T-helper 2 cell treated with Interferon-gamma antibody and Interleukin-4, amounts not matched to agents 5 μg/mL and 100 μg/mL, for 36 hours (primary cell): Measurements from ENCODE around the gene SLC35B2.
A peak's percentile ranks its signal among the peaks of the same experiment; 100 is the strongest.

Experiments used
- DNase-seq: peaks from one replicate; pipeline ENCODE4 v3.0.0; 2021; ENCODE audit warnings: low spot score
- H3K27ac Mint-ChIP-seq: one replicate; pipeline ENCODE4 v1.8.0; 2021; ENCODE audit warnings: mild to moderate bottlenecking, mixed read lengths
- H3K27me3 Mint-ChIP-seq: one replicate; pipeline ENCODE4 v1.8.0; 2021; ENCODE audit warnings: low read depth, mixed read lengths
- H3K36me3 Mint-ChIP-seq: one replicate; pipeline ENCODE4 v1.8.0; 2021; ENCODE audit warnings: low read depth, mixed read lengths
- H3K4me1 Mint-ChIP-seq: one replicate; pipeline ENCODE4 v1.8.0; 2021; ENCODE audit warnings: low read depth, mixed read lengths
- H3K4me3 Mint-ChIP-seq: one replicate; pipeline ENCODE4 v1.8.0; 2022; ENCODE audit warnings: mild to moderate bottlenecking, moderate library complexity, mixed read lengths
- H3K9me3 Mint-ChIP-seq: one replicate; pipeline ENCODE4 v1.8.0; 2021; ENCODE audit warnings: mixed read lengths

Gene SLC35B2, protein sequence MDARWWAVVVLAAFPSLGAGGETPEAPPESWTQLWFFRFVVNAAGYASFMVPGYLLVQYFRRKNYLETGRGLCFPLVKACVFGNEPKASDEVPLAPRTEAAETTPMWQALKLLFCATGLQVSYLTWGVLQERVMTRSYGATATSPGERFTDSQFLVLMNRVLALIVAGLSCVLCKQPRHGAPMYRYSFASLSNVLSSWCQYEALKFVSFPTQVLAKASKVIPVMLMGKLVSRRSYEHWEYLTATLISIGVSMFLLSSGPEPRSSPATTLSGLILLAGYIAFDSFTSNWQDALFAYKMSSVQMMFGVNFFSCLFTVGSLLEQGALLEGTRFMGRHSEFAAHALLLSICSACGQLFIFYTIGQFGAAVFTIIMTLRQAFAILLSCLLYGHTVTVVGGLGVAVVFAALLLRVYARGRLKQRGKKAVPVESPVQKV

DNA sequence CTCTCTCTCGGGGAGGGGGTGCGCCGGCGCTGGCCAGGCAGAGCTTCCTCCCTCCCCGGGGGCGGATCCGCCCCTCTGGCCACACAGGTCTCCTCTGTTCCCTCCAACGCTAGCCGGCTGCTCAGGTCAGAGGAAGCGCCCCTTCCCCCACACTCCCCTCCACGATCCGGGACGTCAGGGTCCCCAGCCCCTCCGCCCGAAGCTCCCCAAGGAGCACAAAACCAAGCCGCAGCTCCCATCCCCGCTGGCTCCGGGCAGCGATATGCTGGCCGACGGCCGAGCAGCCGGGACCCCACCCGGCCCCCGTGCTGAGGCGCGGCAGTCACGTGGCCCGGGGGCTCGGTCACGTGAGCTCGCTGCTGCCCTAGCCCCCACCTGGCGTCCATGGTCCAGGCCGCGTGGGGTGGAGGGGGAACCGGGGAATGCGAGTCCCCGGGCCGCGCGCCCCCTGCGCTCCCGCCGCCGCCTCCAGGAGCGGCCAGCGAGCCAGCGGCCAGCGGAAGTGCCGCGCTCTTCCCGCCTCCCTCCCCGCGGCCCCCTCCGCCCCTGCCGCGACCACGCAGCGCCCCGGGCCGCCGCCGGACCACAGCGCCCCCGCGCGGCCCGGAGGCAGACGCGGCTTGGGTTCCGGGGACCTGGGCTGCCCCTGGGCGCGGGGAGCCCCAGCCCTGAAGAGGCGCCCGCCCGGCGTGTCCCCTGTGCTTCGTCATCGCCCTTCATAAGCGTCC lies at the start of gene SLC35B2:
Gene SLC35B2 (minus strand): TSS at position 504 of the 728 bp plus-strand sequence. CDS start 118 bp downstream, at position 386.
- Mint-ChIP-seq H3K9me3 (no peaks in the 10 kb centered on the region), H3K27ac (peak within 1 kb of the TSS; percentile 88), H3K4me1 (peaks cover 43% of the 10 kb centered on the region), H3K27me3 (no peaks in the 10 kb centered on the region), H3K36me3 (peaks cover 61% of the 10 kb centered on the region), H3K4me3 (peak within 1 kb of the TSS; percentile 86)
- peak; percentile 76 for DNase-seq

DNA sequence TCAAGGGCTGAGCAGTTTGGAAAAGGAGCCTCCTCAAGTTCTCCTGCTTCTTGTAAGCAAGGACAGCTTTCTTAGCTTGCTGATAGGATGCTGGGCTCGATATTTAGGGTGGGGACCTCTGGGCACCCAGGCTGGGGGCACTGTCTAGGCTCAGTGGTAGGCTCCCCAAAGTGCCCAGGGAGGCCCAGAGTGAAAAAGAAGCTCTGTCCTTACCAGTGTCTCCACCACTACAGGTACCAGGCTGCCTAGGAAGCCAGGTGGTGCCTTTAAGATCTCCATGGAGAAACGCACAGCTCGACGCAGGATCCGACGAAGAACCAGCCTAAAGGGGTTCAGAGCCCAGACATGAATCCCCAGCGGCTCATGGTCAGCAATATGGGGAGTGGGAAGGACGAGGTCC lies 49.4 kb upstream of the SLC35B2 start:
- Mint-ChIP-seq H3K4me1 (peaks cover 7% of the 10 kb centered on the region), H3K9me3 (no peaks in the 10 kb centered on the region), H3K36me3 (peaks cover 45% of the 10 kb centered on the region), H3K27ac (no peak overlapping the region), H3K27me3 (no peaks in the 10 kb centered on the region), H3K4me3 (no peak overlapping the region)
- DNase-seq = no peak

DNA sequence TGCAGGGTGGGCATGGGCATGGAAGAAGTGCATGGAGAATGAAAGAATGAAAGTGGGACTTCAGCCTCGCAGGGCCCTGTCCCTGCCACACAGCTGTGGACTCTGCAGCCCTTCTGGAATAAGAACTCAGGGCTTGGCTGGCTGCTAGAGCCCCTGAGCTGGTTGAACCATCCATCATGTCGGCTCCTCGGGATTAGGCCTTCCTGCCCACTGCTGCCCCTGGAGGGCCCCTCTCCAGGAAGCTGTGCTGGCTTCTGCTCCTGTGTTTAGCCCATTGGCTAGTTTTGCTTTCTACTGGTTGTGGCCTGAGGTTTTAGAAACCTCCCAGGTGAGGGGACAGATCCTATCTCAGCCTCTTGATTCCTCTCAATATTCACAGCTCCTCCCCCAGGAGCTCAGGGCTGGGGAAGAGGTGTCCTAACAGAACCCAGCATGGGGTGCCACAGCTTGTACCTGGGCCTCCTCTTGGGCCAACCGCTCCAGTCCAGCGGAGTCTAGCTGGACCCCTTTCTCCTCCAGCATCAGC lies 47.9 kb upstream of the SLC35B2 start:
- Mint-ChIP-seq H3K4me3 (no peak overlapping the region), H3K4me1 (peaks cover 5% of the 10 kb centered on the region), H3K27ac (no peak overlapping the region), H3K9me3 (no peaks in the 10 kb centered on the region), H3K36me3 (peaks cover 50% of the 10 kb centered on the region), H3K27me3 (no peaks in the 10 kb centered on the region)
- DNase-seq = no peak

DNA sequence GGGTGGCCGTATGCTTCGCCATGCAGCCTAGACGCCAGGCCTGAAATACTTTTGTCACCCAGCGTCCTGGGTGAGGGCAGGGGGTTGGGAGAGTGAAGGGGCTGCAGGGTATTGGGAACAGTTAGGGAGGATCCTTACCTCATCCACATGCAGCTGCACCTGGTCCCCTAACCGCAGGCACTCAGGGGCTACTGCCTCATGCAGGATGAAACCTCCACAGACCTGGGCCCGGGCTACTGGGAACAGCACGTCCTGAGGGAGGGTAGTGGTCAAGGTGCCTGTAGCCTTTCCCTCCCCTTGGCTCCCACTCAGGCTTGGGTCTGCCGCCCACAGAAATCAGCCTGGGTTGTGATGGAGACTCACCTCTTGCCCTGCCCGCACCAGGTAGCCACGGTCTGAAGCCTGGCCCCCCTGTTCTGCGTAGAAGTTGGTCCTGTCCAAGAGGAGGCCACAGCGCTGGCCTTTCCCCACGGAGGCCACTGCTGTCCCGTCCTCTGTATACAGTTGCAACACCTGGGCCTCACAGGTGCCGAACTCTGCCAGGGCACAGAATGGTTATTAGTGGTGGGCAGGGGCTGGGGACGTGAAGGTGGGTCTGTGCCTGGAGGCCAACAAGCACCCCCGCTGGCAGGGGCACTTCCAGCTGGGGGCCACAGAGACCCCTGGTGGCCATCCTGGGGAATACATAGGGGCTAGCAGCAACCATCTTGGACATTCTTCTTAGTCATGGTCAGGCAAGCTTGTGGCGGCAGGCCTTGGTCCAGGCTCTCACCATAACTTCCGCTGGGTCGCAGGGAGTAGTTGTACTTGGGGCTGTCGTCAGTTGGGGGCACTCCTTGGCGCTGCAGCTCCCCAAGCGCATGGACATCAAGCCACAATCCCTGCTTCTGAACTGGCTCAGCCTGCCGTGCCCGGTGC lies 47.2 kb upstream of the SLC35B2 start:
- Mint-ChIP-seq H3K27ac (no peak overlapping the region), H3K9me3 (no peaks in the 10 kb centered on the region), H3K27me3 (no peaks in the 10 kb centered on the region), H3K4me3 (no peak overlapping the region), H3K4me1 (peaks cover 5% of the 10 kb centered on the region), H3K36me3 (peaks cover 48% of the 10 kb centered on the region)
- DNase-seq = peak; percentile 8

DNA sequence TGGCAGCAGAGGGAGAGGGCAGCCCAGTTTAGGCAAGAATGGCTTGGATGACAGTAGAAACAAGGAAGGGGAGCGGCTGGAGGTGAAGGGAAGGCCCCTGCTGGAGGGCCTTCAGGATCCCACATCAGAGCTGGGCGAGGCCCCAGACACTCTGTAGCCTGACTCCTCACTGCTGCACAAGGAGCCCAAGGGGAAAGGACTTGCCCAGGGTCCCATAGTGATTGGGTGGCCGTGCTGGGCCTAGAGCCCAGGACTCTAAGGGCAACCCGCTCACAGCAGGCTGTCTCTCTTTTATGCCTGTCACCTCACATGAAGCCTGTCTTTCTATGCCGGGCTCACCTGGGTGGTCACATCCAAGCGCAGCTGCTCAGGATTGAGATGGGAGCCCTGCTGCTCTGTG lies 46.5 kb upstream of the SLC35B2 start:
- H3K36me3 Mint-ChIP-seq = peaks cover 49% of the 10 kb centered on the region
- H3K4me1 Mint-ChIP-seq = peaks cover 6% of the 10 kb centered on the region
- no peak overlapping the region for H3K27ac Mint-ChIP-seq
- no peak overlapping the region for H3K4me3 Mint-ChIP-seq
- peaks cover 3% of the 10 kb centered on the region for H3K27me3 Mint-ChIP-seq
- no peak for DNase-seq
- no peaks in the 10 kb centered on the region for H3K9me3 Mint-ChIP-seq

DNA sequence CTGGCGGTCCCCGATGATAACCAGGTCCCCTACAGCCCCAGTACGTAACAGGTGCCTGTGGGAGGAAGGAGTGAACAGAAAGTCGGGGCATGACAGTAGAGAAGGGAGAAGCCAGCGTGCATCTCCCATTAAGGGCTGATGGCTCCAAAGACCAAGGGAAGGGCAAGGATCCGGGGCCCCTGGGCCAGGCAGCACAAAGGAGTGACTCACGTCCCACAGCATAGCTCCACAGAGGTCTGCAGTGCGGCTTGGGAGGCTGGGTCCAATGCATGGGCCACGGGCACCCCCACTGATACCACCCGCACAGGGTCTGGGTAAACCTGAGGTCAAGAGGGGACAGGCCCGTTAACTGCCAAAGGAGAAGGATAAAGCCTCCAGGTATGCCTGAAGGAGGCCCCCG lies 45.5 kb upstream of the SLC35B2 start:
- Mint-ChIP-seq H3K27ac (no peak overlapping the region), H3K9me3 (no peaks in the 10 kb centered on the region), H3K4me1 (peaks cover 6% of the 10 kb centered on the region), H3K4me3 (no peak overlapping the region), H3K36me3 (peaks cover 45% of the 10 kb centered on the region), H3K27me3 (peaks cover 11% of the 10 kb centered on the region)
- no peak for DNase-seq

DNA sequence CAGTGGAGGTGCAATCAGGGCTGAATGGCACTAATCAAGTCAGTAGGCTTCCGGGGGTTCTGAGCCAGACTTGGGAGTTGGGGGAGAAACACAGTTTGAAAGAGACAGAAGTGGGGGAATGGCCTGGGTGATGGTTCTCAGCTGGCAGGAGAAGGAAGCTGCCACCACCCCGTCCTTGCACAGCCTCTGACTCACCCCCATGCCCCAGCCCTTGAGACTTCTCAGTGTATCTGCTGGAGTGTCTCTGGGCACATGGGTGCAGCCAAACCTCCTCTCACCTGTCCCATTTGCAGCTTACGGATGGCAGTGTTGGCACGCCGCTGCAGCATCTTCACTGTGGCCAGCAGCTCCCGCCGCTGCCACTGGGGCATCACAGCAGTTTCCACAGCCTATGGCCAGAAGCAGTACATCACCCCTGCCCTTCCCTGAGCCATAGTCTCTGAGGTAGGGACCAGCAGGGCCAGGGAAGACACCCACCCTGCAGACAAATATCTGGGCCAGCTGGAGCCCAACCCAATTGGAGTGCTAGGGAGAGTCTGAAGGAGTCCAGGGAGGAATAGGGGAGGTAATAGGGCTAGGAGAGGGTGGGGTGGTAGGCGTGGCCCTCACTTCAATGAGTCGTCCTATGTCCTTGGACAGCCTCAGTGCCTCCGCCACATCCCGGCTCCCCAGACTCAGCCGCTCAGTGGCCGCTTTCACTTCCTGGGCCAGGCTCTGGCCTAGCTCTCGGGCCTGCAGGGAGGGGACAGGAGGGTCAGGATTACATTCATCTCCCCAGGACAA lies 44.6 kb upstream of the SLC35B2 start:
- Mint-ChIP-seq H3K4me1 (peaks cover 6% of the 10 kb centered on the region), H3K4me3 (no peak overlapping the region), H3K9me3 (no peaks in the 10 kb centered on the region), H3K27me3 (peaks cover 16% of the 10 kb centered on the region), H3K36me3 (peaks cover 45% of the 10 kb centered on the region), H3K27ac (no peak overlapping the region)
- DNase-seq = no peak

DNA sequence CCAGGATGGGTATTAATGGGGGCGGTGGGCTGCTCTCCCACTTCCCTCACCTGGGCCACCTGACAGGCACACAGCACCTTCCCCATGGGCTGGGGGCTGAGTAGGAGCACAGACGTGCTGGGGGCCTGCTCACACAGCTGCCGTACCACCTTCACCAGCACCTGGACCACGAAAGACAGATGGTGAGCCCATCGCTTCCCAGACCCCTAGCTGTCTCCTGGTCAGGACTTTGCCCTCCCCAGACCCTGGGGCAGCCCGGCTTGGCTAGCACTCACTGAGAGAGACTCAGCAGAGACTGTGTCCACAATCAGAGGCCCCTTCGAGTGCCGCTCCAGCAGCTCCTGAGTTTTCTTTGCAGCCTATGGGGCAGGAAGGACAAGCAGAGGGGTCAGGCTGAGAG lies 43.8 kb upstream of the SLC35B2 start:
- H3K36me3 Mint-ChIP-seq = peaks cover 45% of the 10 kb centered on the region
- H3K27me3 Mint-ChIP-seq = peaks cover 24% of the 10 kb centered on the region
- no peak overlapping the region for H3K27ac Mint-ChIP-seq
- no peak for DNase-seq
- H3K4me1 Mint-ChIP-seq = peaks cover 6% of the 10 kb centered on the region
- no peak overlapping the region for H3K4me3 Mint-ChIP-seq
- no peaks in the 10 kb centered on the region for H3K9me3 Mint-ChIP-seq

DNA sequence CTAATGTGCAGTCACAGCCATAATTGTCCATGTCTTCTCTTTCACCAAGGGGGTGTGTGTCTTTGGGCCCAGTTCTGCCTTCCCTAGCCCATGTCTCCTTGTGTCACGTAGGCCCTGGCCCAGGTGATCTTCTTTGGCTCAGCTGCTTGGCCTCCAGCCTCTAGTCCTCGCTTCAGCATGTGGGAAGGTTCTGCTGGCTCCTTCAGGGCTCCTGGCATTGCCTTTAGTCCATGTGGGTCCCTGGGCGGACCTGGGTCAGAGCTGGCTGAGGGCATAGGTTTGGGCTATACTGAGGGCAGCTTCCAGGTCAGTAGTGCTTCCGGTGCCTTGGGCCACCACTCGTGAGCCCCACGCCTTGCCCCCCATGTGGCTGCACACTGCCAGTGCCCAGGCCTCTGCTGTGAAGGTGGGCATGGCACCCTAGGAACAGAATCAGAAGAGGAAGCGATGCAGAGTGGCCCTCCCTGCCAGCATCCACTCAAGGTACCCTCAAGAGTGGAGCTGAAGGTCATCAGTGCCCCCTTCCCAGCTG lies 43.0 kb upstream of the SLC35B2 start:
- peaks cover 3% of the 10 kb centered on the region for H3K4me1 Mint-ChIP-seq
- H3K36me3 Mint-ChIP-seq = peaks cover 38% of the 10 kb centered on the region
- no peak overlapping the region for H3K4me3 Mint-ChIP-seq
- H3K27ac Mint-ChIP-seq = no peak overlapping the region
- no peaks in the 10 kb centered on the region for H3K9me3 Mint-ChIP-seq
- peaks cover 29% of the 10 kb centered on the region for H3K27me3 Mint-ChIP-seq
- DNase-seq = no peak

DNA sequence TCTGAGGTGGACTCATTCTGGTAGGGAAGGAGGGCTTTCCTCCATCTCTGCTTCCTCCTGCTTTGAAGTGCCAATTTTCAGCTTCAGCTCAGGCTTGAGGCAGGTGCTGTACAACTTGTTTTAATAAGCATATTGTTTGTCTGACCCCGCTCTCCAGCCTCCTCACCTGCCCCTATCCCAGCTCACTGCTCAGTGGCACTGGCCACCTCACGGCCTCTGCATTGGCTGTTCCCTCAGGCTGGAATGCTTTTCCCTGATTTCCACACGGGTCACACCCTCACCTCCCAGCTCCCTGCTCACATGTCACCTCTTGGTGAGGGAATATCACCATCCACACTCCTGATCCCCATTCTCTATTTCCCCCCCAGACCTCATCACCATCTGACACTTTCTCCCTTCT lies 41.5 kb upstream of the SLC35B2 start:
- peaks cover 35% of the 10 kb centered on the region for H3K27me3 Mint-ChIP-seq
- H3K4me3 Mint-ChIP-seq = peak overlapping the region; percentile 15
- H3K27ac Mint-ChIP-seq = no peak overlapping the region
- H3K36me3 Mint-ChIP-seq = peaks cover 36% of the 10 kb centered on the region
- H3K4me1 Mint-ChIP-seq = peaks cover 2% of the 10 kb centered on the region
- DNase-seq = no peak
- H3K9me3 Mint-ChIP-seq = no peaks in the 10 kb centered on the region

DNA sequence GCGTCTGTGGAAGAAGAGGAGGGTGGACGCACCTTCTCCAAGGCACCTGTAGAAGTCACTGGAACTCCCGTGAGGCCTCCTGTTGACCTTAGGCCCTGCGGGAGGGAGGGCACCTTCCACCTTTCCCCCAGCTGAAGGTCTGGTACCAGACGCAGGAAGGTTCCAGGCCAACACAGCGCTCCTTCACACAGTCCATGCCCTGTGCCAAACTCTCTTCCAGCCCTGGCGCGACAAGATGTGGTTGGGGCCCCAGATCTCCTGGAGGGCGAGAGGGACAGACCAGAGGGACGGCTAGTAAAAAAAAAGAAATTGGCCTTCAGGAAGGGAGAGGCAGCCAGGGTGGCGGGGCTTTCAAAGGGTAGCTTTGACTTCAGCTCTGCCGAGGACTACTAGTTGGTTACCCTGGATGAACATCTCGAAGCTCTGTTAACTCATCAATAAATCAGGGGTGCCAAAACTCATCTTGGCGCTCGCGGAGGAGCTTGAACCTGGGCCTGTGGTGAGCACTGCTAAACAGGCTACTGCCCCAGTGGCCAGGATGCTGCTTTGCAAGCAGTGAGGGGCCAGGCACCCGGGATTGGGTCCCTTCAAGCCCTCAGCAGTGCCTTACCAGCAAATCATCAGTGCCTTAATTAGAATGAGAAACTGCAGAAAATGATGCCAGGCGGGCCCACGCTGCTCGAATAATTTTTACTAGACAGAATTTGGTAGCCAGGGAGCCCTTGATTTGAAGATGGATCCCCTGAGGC lies 40.9 kb upstream of the SLC35B2 start:
- Mint-ChIP-seq H3K27me3 (peaks cover 40% of the 10 kb centered on the region), H3K4me3 (peak overlapping the region; percentile 45)

More for the DNA sequence above, 40.9 kb upstream of the SLC35B2 start:
- H3K4me1 Mint-ChIP-seq = peaks cover 2% of the 10 kb centered on the region
- peaks cover 31% of the 10 kb centered on the region for H3K36me3 Mint-ChIP-seq
- no peak overlapping the region for H3K27ac Mint-ChIP-seq
- DNase-seq = no peak
- no peaks in the 10 kb centered on the region for H3K9me3 Mint-ChIP-seq
